Loucy (cell line): ENCODE data around the gene CPNE6.

Source experiments
- H2AFZ ChIP-seq: fragments of 200-600 bp; sonication (generic); 2 replicates; pipeline ENCODE4 v1.6.0; 2016; ENCODE audit warnings: antibody characterized with exemption, mild to moderate bottlenecking, low read length, moderate library complexity
- H3F3A ChIP-seq: fragments of 200-600 bp; 2 replicates; pipeline ENCODE4 v1.6.0; 2016; ENCODE audit warnings: antibody characterized with exemption, low read depth, mild to moderate bottlenecking
- H3K27me3 ChIP-seq: fragments of 200-600 bp; sonication (generic); 2 replicates; pipeline ENCODE4 v1.6.1; 2014; ENCODE audit warnings: low read length, mild to moderate bottlenecking; ENCODE audit not compliant: insufficient read depth, poor library complexity, severe bottlenecking
- H3K36me3 ChIP-seq: fragments of 200-600 bp; sonication (generic); 2 replicates; pipeline ENCODE4 v1.6.1; 2016; ENCODE audit warnings: low read length; ENCODE audit not compliant: insufficient read depth
- H3K4me1 ChIP-seq: fragments of 200-600 bp; sonication (generic); 2 replicates; pipeline ENCODE4 v1.5.1; 2014; ENCODE audit warnings: low read length, mild to moderate bottlenecking; ENCODE audit not compliant: insufficient read depth, poor library complexity, severe bottlenecking
- H3K4me2 ChIP-seq: fragments of 200-600 bp; sonication (generic); 2 replicates; pipeline ENCODE4 v1.6.0; 2014; ENCODE audit warnings: antibody characterized with exemption, low read length, low read depth, mild to moderate bottlenecking; ENCODE audit not compliant: poor library complexity, severe bottlenecking
- H3K4me3 ChIP-seq: fragments of 200-600 bp; sonication (generic); 2 replicates; pipeline ENCODE4 v1.5.1; 2014; ENCODE audit warnings: low read length, mild to moderate bottlenecking, mixed read lengths; ENCODE audit not compliant: poor library complexity, severe bottlenecking
- H3K79me2 ChIP-seq: fragments of 200-600 bp; sonication (generic); 2 replicates; pipeline ENCODE4 v1.6.1; 2014; ENCODE audit warnings: low read length; ENCODE audit not compliant: insufficient read depth
- H3K9ac ChIP-seq: fragments of 200-600 bp; sonication (generic); 2 replicates; pipeline ENCODE4 v1.6.0; 2014; ENCODE audit warnings: mild to moderate bottlenecking, low read depth, low read length, moderate library complexity; ENCODE audit not compliant: poor library complexity, severe bottlenecking
- H3K9me2 ChIP-seq: fragments of 200-600 bp; sonication (generic); replicated peaks from 2 replicates; pipeline ENCODE4 v1.6.1; 2016; ENCODE audit warnings: low read depth, low read length, mixed read lengths
- H3K9me3 ChIP-seq: fragments of 200-600 bp; sonication (generic); 2 replicates; pipeline ENCODE4 v1.6.1; 2014; ENCODE audit warnings: mild to moderate bottlenecking, antibody characterized with exemption, low read length, low read depth; ENCODE audit not compliant: insufficient read depth
- H4K20me1 ChIP-seq: fragments of 200-600 bp; sonication (generic); 2 replicates; pipeline ENCODE4 v1.6.0; 2014; ENCODE audit warnings: antibody characterized with exemption, low read length, mild to moderate bottlenecking; ENCODE audit not compliant: insufficient read depth, poor library complexity, severe bottlenecking
- CTCF ChIP-seq: fragments of 200-600 bp; sonication (generic); conservative IDR thresholded peaks from 2 replicates; pipeline ENCODE4 v1.5.1; 2014; ENCODE audit warnings: mild to moderate bottlenecking, antibody characterized with exemption, low read length
- EZH2phosphoT487 ChIP-seq: fragments of 200-600 bp; IDR thresholded peaks from 2 replicates; pipeline ENCODE4 v1.6.1; 2018; ENCODE audit warnings: antibody characterized with exemption, mild to moderate bottlenecking, moderate library complexity, borderline replicate concordance

CPNE6 gene

GRCh38 chr14:24059841-24060388, 11.4 kb upstream of the CPNE6 start:
- H3K9me3 ChIP-seq, result no peaks in the 10 kb centered on the region
- no peaks in the 10 kb centered on the region for H3K4me1 ChIP-seq
- H3K79me2 ChIP-seq, result no peaks in the 10 kb centered on the region
- no peaks in the 10 kb centered on the region for H3K27me3 ChIP-seq
- H3F3A ChIP-seq, result no peaks in the 10 kb centered on the region
- H3K9me2 ChIP-seq, result no peaks in the 10 kb centered on the region
- TF ChIP-seq EZH2phosphoT487, result no peak
- TF ChIP-seq CTCF, result no peak
- H3K4me3 ChIP-seq, result no peak overlapping the region
- no peak overlapping the region for H3K9ac ChIP-seq
- H2AFZ ChIP-seq, result no peak overlapping the region
- H3K36me3 ChIP-seq, result no peaks in the 10 kb centered on the region
- no peaks in the 10 kb centered on the region for H4K20me1 ChIP-seq
- no peak overlapping the region for H3K4me2 ChIP-seq

DNA sequence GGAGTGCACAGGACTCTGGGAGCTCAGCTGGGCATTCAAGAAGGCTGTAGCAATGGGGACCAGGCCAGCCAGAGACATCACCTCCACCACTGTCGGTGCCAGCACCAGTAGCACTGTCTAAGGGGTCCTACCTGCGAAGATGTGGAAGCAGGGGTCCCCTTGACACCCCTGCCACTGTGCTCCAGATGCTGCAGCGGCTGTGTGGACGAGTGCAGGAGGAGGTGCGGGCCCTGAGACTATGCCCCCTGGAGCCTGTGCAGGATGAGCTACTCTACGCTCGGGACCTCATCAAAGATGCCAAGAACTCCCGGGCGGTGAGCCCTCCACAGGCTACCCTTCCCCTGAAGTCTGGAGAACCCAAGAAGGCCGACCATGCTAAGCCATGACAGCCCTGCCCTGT, 10.9 kb upstream of the CPNE6 start:
- TF ChIP-seq CTCF (no peak), EZH2phosphoT487 (no peak)
- no peaks in the 10 kb centered on the region for H4K20me1 ChIP-seq
- H3F3A ChIP-seq, result no peaks in the 10 kb centered on the region
- no peak overlapping the region for H2AFZ ChIP-seq
- H3K4me2 ChIP-seq, result no peak overlapping the region
- H3K9me2 ChIP-seq, result no peaks in the 10 kb centered on the region
- H3K4me1 ChIP-seq, result no peaks in the 10 kb centered on the region
- H3K36me3 ChIP-seq, result no peaks in the 10 kb centered on the region
- no peak overlapping the region for H3K9ac ChIP-seq
- H3K79me2 ChIP-seq, result no peaks in the 10 kb centered on the region
- H3K4me3 ChIP-seq, result no peak overlapping the region
- no peaks in the 10 kb centered on the region for H3K27me3 ChIP-seq
- no peaks in the 10 kb centered on the region for H3K9me3 ChIP-seq

DNA sequence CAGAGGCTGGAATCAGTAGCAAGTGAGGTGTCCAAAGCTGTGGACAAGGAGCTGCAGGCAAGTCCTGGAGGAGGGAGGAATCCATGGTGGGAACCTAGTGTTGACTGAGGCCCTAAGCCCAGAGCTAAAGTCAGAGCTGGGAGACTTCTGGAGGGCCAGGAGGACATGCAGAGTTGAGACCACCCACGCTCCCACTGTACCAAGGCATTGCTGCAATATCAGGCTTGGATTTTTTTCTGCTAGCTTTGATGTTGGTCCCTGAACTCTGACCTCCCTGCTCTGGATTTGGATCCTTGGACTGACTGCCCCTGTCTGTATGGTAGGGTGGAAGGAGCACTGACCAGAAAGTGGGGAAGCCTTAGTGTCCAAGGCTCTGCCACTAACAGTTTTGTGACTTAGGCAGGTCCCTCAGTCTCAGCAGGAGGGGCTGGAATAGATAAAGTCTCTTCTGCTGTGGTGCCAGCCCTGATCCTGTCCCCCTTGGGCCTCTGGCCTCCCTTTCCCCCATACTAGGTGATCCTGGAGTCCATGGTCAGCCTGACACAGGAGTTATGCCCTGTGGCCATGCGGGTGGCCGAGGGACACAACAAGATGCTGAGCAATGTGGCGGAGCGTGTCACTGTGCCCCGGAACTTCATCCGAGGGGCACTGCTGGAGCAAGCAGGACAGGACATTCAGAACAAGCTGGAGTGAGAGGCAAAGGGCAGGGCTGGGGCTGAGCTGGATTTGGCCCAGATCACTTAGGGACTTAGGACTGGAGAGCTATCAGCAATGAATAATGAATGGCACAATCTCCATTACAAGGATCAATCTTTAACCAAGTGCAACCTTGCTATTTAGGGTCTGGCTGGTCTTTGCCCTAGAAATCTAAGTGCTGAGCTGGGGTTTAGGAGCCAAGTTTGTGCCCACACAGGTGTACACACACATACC, 10.1 kb upstream of the CPNE6 start:
- Histone ChIP-seq H3F3A (no peaks in the 10 kb centered on the region), H4K20me1 (no peaks in the 10 kb centered on the region), H3K4me1 (no peaks in the 10 kb centered on the region), H3K4me2 (no peak overlapping the region), H3K4me3 (no peak overlapping the region), H3K27me3 (no peaks in the 10 kb centered on the region), H3K9me2 (no peaks in the 10 kb centered on the region), H3K9ac (no peak overlapping the region), H3K36me3 (no peaks in the 10 kb centered on the region), H2AFZ (no peak overlapping the region), H3K79me2 (no peaks in the 10 kb centered on the region), H3K9me3 (no peaks in the 10 kb centered on the region)
- TF ChIP-seq CTCF, result no peak
- no peak for TF ChIP-seq EZH2phosphoT487
